Upper lobe of left lung (tissue), 4 donors: Measurements from ENCODE around the gene CRYGD.
"Not testable (repeated sequence)": the region's sequence is repeated elsewhere in the genome, so short reads cannot be mapped to it uniquely, and the experiment has no call there.

Experiments
- CTCF ChIP-seq, 6 experiments: fragments of 450-650 bp in 4 of 6; fragments of 200-600 bp in 2 of 6; sonication (generic) in 2 of 6; IDR thresholded peaks; one replicate each; pipeline ENCODE4 v1.5.1; 2016 to 2019; ENCODE audit warnings: antibody characterized with exemption in 6 of 6
- EP300 ChIP-seq, 4 donors: sonication (generic); formaldehyde crosslinking; IDR thresholded peaks; one replicate each; pipeline ENCODE4 v1.5.1; 2017; ENCODE audit warnings: antibody characterized with exemption in 4 of 4, control low read depth in 2 of 4
- POLR2A ChIP-seq, 4 donors: fragments of 450-650 bp; IDR thresholded peaks; one replicate each; pipeline ENCODE4 v1.5.1; 2016 to 2017; ENCODE audit warnings: antibody characterized with exemption in 4 of 4, mild to moderate bottlenecking in 2 of 4
- POLR2AphosphoS5 ChIP-seq, 2 donors: sonication (generic); formaldehyde crosslinking; IDR thresholded peaks; one replicate each; pipeline ENCODE4 v1.5.1; 2017; ENCODE audit warnings: antibody characterized with exemption in 2 of 2

GRCh38 chr2:208117390-208117789 lies 6.9 kb downstream of the CRYGD start:
- not testable (repeated sequence) for TF ChIP-seq POLR2AphosphoS5, POLR2A, EP300, CTCF (IDR thresholded peaks at IDR 0.05)
